ENCODE data around the gene CCDC146. TPM values are rescaled to one million over a fixed set of nuclear protein-coding genes. Genes with fewer than 3 reads are reported as not detected.
"Not testable (repeated sequence)": the region's sequence is repeated elsewhere in the genome, so short reads cannot be mapped to it uniquely, and the experiment has no call there.

The CCDC146 gene
- total RNA-seq, 1 donor from 2014 or later = 3.0 TPM

DNA sequence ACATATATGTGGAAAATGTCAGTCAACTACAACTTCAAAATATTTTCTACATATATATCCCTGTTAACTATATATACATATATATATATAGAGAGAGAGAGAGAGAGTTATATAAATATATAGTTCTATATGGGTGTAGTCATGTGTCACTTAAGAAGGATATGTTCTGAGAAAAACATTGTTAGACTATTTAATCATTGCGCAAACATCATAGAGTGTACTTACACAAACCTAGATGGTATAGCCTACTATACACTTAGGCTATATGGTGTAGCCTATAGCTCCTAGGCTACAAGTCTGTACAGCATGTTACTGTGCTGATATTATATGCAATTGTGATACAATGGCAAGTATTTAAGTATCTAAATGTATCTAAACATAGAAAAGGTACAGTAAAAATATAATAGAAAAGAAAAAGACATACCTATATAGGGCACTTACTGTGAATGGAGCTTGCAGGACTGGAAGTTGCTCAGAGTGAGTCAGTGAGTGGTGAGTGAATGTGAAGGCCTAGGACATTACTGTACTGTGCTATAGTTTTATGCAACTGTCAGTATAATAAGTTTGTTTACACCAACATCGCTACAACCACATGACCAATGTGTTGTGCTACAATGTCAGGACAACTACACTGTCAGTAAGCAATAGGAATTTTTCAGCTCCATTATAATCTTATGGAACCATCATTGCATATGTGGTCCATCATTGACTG is 95.2 kb downstream of the CCDC146 start:
- peaks cover 10% of the 10 kb centered on the region for H3K9me3 Mint-ChIP-seq (ENCODE audit: low read depth)
- no peak overlapping the region for H3K4me3 Mint-ChIP-seq (ENCODE audit: unreplicated experiment)
- H3K27ac Mint-ChIP-seq (ENCODE audit: unreplicated experiment) = no peak overlapping the region
- no peak for DNase-seq (ENCODE audit: low spot score)
- H3K4me1 Mint-ChIP-seq (ENCODE audit: low read depth) = no peaks in the 10 kb centered on the region
- TF ChIP-seq, protein P1, sequence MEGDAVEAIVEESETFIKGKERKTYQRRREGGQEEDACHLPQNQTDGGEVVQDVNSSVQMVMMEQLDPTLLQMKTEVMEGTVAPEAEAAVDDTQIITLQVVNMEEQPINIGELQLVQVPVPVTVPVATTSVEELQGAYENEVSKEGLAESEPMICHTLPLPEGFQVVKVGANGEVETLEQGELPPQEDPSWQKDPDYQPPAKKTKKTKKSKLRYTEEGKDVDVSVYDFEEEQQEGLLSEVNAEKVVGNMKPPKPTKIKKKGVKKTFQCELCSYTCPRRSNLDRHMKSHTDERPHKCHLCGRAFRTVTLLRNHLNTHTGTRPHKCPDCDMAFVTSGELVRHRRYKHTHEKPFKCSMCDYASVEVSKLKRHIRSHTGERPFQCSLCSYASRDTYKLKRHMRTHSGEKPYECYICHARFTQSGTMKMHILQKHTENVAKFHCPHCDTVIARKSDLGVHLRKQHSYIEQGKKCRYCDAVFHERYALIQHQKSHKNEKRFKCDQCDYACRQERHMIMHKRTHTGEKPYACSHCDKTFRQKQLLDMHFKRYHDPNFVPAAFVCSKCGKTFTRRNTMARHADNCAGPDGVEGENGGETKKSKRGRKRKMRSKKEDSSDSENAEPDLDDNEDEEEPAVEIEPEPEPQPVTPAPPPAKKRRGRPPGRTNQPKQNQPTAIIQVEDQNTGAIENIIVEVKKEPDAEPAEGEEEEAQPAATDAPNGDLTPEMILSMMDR (IDR thresholded peaks at IDR 0.05) = no peak
- H3K27me3 Mint-ChIP-seq (ENCODE audit: low read depth) = no peaks in the 10 kb centered on the region
- H3K36me3 Mint-ChIP-seq (ENCODE audit: low read depth) = no peaks in the 10 kb centered on the region

DNA sequence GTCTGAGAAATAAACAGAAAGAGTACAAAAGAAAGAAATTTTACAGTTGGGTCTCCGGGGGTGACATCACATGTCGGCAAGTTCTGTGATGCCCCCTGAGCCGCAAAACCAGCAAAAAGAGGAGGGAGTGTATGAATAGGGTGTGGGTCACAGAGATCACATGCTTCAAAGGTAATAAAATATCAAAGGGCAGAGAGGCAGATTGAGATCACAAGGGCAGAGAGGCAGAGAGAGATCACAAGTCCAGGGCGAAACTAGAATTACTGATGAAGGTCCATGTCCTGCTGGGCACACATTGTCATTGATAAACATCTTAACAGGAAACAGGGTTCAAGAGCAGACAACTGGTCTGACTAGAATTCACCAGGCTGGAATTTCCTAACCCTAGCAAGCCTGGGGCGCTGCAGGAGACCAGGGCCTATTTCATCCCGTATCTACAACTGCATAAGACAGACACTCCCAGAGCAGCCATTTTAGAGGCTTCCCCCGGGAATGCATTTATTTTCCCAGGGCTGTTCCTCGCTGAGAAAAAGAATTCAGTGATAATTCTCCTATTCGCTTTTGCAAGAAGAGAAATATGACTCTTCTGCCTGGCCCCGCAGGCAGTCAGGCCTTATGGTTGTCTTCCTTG is 97.4 kb downstream of the CCDC146 start:
- H3K9me3 Mint-ChIP-seq (ENCODE audit: low read depth); DNase-seq (ENCODE audit: low spot score); H3K27ac Mint-ChIP-seq (ENCODE audit: unreplicated experiment); H3K27me3 Mint-ChIP-seq (ENCODE audit: low read depth); H3K4me1 Mint-ChIP-seq (ENCODE audit: low read depth); H3K4me3 Mint-ChIP-seq (ENCODE audit: unreplicated experiment); H3K36me3 Mint-ChIP-seq (ENCODE audit: low read depth): not testable (repeated sequence)

DNA sequence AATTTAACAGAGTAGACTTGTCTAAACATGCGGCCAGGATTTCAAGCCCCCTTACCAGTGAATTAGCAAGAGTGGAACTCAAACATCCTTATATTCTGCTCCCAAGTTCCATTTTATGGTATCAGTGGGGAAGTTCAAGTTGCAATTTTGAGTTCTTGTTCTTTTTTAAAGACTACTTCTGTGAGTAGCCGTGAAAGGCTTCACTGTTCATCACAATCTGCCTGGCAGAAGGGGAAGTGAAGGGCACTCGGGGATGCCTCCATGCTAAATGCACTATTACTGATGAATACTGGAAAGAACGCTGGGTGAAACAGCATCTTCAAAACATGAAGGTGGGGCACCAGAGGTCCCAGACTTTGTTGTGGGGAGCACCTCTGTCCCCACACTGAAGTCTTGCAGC is 99.7 kb downstream of the CCDC146 start:
- H3K9me3 Mint-ChIP-seq (ENCODE audit: low read depth) = peaks cover 10% of the 10 kb centered on the region
- no peak for DNase-seq (ENCODE audit: low spot score)
- H3K27ac Mint-ChIP-seq (ENCODE audit: unreplicated experiment) = no peak overlapping the region
- H3K36me3 Mint-ChIP-seq (ENCODE audit: low read depth) = no peaks in the 10 kb centered on the region
- H3K4me3 Mint-ChIP-seq (ENCODE audit: unreplicated experiment) = no peak overlapping the region
- peaks cover 12% of the 10 kb centered on the region for H3K4me1 Mint-ChIP-seq (ENCODE audit: low read depth)
- TF ChIP-seq, protein P1 (IDR thresholded peaks at IDR 0.05) = no peak
- H3K27me3 Mint-ChIP-seq (ENCODE audit: low read depth) = no peaks in the 10 kb centered on the region

DNA sequence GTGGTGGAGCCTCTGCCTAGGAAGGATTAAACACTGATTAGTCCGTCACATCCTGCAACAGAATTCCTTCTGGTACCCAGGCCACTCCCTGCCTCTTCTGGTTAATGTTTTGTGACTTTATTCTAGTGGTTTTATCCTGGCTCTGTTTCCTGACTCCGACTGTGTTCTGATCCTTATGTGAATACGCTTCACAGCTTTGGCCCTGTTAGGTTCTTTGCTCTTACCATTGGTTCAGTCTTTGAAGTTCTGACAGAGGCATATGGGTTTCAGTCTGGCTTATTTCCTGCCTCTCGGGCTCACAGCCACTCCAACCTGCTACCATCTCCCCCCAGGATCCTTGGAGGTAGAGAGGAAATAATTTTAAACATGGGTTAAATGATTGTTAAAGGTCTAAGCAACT is 100.4 kb downstream of the CCDC146 start:
- Mint-ChIP-seq H3K36me3 (ENCODE audit: low read depth) (no peaks in the 10 kb centered on the region), H3K9me3 (ENCODE audit: low read depth) (peaks cover 10% of the 10 kb centered on the region), H3K27ac (ENCODE audit: unreplicated experiment) (no peak overlapping the region), H3K4me1 (ENCODE audit: low read depth) (peaks cover 12% of the 10 kb centered on the region), H3K27me3 (ENCODE audit: low read depth) (no peaks in the 10 kb centered on the region), H3K4me3 (ENCODE audit: unreplicated experiment) (no peak overlapping the region)
- DNase-seq (ENCODE audit: low spot score) = no peak
- TF ChIP-seq, protein P1 (IDR thresholded peaks at IDR 0.05) = no peak

DNA sequence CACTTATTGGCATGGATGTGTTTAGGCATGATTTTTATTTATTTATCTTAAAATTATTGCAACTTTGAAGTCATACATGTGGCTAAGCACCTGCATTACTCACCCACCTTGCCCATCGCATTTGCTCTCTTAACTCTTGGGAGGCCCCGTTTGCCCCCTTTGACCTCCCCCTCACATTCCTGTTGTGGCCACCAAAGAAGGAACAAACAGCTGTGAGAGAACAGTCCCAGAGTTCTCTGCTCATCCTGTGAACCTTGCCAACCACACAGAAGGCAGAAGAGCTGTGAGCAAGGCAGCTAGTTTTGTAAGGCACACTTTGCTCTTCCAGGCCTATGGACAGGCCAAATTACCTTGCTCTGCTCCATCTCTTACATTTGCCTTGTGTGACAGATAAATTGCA is 100.8 kb downstream of the CCDC146 start:
- Mint-ChIP-seq H3K36me3 (ENCODE audit: low read depth) (no peaks in the 10 kb centered on the region), H3K27ac (ENCODE audit: unreplicated experiment) (no peak overlapping the region), H3K27me3 (ENCODE audit: low read depth) (no peaks in the 10 kb centered on the region), H3K4me3 (ENCODE audit: unreplicated experiment) (no peak overlapping the region), H3K9me3 (ENCODE audit: low read depth) (peaks cover 10% of the 10 kb centered on the region), H3K4me1 (ENCODE audit: low read depth) (peaks cover 12% of the 10 kb centered on the region)
- DNase-seq (ENCODE audit: low spot score) = no peak
- TF ChIP-seq, protein P1 (IDR thresholded peaks at IDR 0.05) = no peak

Data from chondrocyte (in vitro differentiated cells).